GM19397 (cell line): Measurements from ENCODE around the gene ANKS1A.
"Not testable (repeated sequence)": the region's sequence is repeated elsewhere in the genome, so short reads cannot be mapped to it uniquely, and the experiment has no call there.

Experiments
- ATAC-seq: cut with Tn5 transposase; IDR thresholded peaks from one replicate; pipeline ENCODE4 v1.9.1; 2021; ENCODE audit warnings: mild to moderate bottlenecking, moderate library complexity; ENCODE audit not compliant: unreplicated experiment

ANKS1A gene

DNA sequence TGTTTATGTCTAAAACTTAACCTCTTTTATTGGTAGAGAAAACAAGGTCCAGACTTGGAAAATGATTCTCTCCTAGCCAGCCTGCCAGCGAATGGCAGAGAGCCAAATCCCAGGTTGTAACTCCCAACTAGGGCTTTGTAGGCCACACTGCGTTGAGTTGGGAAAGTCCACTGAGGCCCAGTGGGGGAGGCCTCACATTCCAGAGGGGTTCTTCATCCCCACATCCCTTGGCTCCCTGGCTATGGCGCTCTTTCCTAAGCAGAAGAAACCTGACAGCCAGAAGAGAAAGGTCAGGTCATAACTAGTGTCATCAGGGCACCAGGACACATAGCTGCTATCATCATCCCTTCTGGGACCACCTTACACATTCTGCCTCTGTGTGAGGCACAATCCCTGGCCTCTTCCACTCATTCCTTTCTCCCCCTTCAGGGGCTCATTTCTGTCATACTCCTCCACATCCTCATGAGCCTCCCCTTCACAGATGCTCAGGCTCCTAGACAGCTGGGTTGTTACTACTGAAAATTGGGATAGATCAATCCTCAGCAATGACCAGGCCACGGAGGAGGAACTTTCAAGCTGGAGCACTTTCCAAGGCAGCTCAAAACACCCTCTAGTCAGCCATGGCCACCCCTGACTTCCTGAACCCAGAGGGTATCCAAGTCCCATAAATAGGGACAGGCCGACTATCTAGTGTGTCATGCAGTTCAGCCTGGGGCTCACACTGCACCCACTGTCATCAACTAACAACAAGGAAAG lies 203.5 kb downstream of the ANKS1A start:
- ATAC-seq, result no peak

DNA sequence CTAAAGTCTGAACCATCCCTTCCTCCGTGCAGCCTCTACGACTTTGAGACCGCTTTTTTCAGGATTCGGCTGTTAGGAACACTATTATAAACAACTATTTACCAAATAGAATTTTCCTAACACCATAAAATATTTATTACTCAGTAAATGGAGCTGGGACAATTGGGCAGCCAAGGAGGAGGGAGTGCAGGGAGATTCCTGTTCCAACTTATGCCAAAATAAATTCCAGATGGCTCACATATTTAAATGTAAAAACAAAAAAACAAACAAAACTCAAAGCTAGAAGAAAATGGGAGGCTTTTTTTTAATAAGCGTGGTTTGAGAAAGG lies 204.0 kb downstream of the ANKS1A start:
- ATAC-seq, result no peak

DNA sequence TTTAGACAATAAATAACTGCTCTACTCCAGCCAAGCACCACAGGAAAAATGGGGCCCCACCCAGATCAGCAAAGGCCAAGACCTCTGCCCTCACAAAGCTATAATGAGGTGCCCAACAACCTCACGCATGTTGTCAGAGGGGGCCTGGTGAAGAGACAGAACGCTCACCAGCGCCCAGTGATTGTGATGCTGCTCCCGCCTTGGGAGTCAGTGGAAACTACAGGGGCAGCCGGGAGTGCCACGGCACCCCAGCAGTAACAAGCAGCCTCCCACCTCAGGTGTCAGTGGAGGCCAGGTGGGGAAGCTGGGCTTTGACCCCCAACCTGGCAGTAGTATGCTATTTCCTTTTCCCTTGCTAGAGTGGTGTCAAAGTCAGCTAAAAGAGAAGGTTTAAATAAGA lies 204.7 kb downstream of the ANKS1A start:
- no peak for ATAC-seq

DNA sequence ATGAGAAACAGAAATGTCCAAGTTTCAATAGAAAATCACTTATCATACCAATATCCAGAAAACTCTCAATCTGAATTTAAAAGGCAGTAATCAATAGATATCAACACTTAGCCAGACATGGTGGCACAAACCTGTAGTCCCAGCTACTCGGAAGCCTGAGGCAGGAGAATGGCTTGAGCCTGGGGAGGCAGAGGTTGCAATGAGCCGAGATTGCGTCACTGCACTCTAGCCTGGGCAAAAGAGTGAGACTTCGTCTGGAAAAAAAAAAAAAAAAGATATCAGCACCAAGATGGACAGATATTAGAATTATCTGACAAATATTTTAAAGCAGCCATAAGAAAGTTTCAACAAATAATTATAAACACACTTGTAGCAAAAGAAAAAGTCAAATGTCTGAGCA lies 205.1 kb downstream of the ANKS1A start:
- ATAC-seq, result no peak

DNA sequence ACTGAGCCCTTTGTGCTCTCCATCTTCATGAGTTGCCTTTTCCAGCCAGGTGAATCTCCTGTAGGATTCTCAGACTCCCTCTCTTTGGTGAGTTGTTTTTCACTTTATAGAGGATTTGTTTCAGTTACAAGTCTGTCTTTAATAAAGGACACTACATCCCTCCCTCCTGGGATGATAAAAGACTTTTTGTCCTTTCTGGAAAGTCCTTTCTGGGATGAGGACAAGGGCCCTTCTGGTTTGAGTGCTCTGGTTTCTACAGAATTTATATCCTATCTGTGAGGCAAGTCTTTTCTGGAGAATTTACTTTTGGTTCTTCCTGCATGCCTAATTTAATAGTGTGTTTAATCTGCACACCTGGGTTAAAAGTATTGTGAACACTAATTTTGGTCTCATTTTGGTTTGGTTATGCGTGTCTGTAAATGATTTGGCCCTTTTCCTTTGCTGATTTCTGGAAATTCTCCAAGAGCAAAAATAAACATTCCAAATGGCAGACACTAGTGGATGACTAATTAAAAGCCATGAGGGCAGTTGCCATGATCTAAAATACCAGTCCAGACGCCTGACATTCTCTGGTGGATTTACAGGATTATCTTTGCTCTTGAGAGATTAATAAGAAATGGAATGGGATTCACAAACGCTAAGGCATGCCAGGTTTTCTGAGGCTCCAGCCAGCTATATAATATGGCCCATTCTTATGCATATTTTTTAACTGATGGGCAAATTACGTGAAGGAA lies 207.2 kb downstream of the ANKS1A start:
- ATAC-seq, result no peak

DNA sequence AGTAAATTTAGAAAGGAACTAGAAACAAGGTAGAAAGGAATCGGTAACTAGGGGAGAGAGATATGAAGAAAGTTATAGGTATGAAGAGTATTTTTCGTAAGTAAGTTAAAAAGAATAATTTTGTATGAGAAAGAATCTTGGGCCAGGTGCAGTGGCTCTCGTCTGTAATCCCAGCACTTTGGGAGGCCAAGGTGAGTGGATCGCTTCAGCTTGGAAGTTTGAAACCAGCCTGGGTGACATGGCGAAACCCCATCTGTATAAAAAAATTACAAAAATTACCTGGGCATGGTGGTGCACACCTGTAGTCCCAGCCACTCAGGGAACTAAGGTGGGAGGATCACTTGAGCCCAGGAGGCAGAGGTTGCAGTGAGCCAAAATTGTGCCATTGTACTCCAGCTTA lies 210.1 kb downstream of the ANKS1A start:
- no peak for ATAC-seq

DNA sequence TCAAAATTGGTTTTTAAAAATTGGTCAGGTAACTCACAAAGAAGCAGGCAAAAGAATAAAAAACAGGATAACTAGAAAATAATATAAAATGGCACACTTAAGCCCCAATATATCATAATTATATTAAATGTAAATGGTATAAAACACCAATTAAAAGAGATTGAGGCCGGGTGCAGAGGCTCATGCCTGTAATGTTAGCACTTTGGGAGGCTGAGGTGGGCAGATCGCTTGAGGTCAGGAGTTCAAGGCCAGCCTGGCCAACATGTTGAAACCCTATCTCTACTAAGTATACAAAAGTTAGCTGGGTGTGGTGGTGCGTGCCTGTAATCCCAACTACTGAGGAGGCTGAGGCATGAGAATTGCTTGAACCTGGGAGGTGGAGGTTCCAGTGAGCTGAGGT lies 216.0 kb downstream of the ANKS1A start:
- no peak for ATAC-seq

DNA sequence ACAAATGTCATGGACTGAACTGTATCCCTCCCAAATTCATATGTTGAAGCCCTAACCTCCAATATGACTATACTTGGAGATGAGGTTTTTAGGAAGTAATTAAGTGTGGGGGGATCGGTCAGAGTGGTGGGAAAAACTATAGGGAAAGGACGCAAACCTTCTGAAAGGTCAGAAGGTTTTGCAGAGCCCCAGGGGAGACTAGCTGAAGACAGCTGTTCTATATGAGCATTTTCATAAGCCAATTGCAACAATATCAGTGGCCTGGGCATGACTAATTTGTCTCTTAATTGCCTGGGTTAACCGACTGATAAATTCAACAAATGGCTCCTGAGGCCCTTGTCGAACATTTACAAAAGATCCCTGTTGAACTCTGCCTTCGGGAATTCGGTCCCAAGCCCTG lies 217.0 kb downstream of the ANKS1A start:
- ATAC-seq, result not testable (repeated sequence)

DNA sequence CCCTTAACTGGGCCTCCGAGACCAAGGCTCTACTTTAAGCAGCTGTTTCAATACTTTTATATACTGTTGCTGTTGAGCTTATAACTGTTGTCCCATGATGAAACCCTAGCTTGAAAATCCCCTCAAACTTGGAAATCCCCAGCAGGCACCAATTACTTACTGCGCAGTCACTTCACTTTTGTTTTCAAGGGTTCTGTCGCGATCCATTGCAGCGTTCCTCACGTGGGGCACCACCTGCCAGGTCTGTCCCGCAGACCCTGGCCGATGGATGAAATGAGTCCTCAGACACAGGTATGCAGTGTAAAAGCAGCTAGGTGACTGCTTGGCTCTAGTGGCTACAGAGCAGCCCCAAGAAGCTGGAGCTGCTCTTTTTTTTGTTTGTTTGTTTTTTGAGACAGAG lies 218.2 kb downstream of the ANKS1A start:
- not testable (repeated sequence) for ATAC-seq

DNA sequence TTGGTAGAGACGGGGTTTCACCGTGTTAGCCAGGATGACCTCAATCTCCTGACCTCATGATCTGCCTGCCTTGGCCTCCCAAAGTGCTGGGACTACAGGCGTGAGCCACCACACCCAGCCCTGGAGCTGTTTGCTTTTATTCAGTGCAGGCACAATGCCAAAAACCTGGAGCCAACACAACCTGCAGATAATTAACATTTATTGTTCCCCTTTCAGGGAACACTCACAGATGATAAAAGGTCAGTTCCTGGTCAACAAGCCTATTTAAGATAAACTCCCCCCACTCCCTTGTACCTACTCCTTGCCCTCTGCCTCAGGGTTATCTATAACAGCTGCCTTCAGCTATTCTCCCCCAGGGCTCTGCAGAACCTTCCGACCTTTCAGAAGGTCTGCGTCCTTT lies 218.7 kb downstream of the ANKS1A start:
- not testable (repeated sequence) for ATAC-seq

DNA sequence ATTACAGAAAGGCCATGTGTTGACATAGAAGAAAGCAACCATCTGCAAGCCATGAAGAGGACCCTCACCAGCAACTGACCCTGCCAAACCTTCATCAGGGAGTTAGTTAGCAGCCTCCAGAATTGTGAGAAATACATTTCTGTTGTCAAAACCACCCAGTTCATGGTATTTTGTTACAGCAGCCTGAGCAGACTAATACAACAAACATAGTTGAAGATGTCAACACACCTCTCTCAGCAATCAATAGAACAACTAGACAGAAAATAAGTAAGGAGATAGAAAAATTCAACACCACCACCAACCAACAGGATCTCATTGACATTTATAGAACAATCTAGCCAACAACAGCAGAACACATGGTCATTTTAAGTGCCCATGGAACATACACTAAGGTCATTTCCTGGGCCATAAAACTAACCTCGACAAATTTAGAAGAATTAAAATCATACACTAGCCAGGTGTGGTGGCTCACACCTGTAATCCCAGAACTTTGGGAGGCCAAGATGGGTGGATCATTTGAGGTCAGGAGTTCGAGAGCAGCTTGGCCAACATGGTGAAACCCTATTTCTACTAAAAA lies 219.3 kb downstream of the ANKS1A start:
- ATAC-seq, result no peak

DNA sequence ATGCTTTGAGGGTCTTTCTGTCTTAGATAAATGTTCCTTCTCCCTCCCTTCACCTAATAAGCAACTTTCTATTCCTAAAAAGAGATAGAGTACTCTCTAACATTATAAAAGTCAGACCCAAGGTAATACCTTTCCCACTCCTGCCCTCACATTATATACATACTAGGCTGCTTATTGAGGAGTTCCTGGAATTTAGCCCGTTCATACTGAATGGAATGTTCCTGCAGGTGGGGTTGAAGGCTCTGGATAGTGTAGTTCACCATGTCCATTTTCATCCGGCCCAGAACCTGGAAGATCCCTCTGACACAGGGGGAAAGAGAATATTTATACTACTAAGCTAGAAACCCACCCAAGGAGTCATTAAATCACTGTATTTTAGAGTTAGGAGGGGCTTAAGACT lies 231.7 kb downstream of the ANKS1A start:
- no peak for ATAC-seq

DNA sequence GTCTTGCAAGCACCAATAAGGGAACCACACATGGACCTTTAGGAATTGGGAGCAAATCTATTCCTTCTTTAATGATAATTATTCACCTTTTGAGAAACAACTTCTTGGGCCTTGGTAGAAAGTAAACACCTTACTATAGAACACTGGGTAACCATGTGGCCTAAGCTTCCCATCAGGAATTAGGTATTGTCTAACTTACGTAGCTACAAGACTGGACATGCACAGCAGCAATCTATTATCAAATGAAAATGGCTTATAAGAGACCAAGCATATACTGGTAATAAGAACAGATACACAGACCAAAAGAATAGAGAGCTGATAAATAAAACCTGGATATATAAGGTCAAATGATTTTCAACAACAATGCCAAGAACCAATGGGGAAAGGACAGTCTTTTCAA lies 235.3 kb downstream of the ANKS1A start:
- no peak for ATAC-seq

DNA sequence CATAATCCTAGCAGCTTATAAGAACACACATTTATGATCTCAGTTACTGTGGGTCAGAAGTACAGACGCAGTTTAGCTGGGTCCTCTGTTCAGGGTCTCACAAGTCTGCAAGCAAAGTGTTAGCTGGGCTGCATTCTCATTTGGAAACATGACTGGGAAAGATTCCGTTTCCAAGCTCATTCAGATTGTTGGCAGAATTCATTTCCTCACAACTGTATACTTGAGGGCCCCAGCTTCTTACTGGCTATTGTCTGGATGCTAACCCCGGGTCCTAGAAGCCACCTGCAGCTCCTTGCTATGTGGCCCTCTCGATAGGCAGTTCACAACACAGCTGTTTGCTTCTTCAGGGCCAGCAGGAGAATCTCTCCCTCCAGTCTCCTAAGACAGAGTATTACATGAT lies 239.0 kb downstream of the ANKS1A start:
- no peak for ATAC-seq

DNA sequence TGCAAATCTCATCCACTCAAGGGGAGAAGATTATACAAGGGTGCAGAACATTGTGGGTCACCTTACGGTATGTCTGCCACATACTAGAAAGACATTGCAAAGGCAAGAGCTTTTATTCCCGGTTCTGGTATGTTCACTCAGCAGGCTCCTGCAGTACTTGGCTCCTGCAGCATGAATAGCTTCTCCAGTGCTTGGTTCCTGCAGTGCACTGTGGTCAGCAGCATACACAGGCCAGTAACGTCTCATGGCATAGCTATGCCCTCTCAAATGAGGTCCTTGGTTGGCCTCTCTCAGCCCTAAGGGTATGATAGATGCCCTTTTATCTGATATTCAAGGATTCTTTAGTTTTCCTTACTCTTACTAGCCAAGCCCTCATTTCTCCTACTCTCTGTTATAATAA lies 239.4 kb downstream of the ANKS1A start:
- no peak for ATAC-seq

DNA sequence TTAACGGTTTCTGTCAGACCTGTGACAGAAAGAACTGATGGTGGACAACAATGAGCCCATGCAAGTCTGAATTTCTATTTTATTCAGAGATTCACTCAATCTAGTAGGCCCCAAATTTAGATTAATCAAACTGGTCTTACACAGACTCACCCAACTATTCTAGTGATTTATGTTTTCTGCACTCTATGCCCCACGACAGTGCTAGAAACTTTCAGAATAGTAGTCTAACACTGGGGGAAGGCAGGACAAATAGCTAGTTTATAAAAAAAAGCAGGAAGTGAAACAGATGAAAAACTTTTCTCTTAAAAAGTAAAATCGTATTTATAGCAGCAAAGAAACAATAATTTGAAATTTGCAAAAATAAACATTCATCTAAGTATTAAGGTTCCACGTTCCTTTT lies 247.1 kb downstream of the ANKS1A start:
- no peak for ATAC-seq

DNA sequence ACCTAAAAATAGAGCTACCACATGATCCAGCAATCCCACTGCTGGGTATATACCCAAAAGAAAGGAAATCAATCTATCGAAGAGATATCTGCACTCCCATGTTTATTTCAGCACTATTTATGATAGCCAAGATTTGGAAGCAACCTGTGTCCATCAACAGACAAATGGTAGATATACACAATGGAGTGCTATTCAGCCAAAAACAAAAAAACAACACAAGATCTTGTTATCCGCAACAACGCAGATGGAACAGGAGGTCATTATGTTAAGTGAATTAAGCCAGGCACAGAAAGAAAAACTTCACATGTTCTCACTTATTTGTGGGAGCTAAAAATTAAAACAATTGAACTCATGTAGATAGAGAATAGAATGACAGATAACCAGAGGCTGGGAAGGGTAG lies 249.1 kb downstream of the ANKS1A start:
- not testable (repeated sequence) for ATAC-seq

DNA sequence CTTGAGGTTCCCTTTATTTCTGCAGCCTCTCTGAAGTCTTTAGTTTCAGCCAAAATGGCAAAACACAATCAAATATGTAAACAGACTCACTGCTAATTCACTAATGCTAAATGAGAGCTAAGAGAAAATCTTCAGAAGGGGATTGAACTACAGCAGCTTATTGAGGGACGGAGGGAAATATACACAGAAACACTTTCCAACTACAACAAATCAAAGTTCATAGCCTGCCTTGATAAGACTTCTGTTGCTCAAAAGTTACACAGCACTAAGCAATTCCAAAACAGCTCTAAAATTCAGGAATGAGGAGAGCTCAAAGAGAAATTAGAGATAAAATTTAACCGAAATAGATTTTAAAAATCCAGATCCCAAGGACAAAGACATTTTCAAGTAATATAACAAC lies 250.4 kb downstream of the ANKS1A start:
- ATAC-seq, result no peak

DNA sequence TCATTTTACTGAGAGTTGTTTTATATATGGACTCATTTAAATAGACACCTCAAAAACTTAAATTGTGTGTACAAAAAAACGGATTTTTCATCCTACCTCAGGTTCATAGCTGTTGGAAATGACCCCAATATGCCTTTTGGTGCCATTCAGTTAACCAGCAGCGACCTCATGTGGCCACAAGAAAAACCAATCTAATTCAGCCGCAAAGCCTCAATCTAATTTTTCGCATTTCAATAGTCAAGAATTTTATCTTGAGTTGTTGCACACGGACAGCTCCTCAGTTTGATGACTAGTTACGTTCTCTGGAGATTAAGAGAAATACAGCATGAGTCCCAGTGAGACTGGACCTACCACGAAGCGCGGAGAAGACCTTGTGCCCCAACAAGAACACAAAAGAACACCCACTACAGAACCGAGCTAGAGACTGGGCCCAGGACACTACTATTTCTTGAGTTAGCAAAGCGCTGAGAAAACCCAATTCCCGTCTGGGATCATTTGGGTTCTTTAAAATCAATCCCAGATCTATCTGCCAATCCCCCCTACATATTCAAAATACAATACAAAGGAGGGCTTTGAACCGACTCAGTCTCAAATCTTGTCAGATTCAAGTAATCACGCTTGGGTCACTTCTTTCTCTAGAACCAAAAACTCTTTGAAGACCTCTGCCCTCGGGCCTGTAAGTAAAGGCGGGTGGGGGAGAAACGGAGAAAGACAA lies 251.0 kb downstream of the ANKS1A start:
- no peak for ATAC-seq

DNA sequence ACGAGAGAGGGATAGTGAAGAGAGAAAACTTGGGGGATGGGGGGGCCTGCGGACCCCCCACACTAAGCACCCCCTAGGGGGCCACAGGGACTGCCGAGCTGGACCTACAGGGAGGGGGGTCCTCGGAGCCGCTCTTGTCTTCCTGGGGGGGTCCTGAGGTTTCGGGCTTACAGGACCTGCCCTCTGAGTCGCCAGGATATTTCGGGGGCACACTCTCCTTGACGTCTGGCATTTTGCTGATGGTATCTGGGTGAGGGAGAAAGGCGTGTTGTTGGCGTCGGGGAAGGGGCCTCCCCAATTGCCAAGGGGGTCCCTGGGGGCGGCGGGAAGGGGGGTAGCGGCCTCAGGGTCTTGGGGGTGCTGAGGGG lies 251.6 kb downstream of the ANKS1A start:
- no peak for ATAC-seq
